NCI-H1092 treated with DMSO at 0.1 percent for 48 hours (cell line): ENCODE results near the gene FUT8.
"Not testable (repeated sequence)": the region's sequence is repeated elsewhere in the genome, so short reads cannot be mapped to it uniquely, and the experiment has no call there.

ENCODE experiments used
- DNase-seq: peaks from one replicate; lab custom pipeline; 2025; lab: John Stamatoyannopoulos, UW

FUT8 gene

GRCh38 chr14:65419593-65420252, 7.2 kb downstream of the FUT8 start:
- DNase-seq, result no peak

- no peak for DNase-seq
These were observed 8.9 kb downstream of the FUT8 start for GRCh38 chr14:65421201-65421981.

- DNase-seq, result no peak
These were observed 9.7 kb downstream of the FUT8 start for GRCh38 chr14:65422088-65422834.

- DNase-seq, result peak; percentile 85
These were observed 11.5 kb downstream of the FUT8 start for GRCh38 chr14:65423982-65424381.

- no peak for DNase-seq
These were observed 12.0 kb downstream of the FUT8 start for GRCh38 chr14:65424531-65424930.

- no peak for DNase-seq
These were observed 13.4 kb downstream of the FUT8 start for GRCh38 chr14:65425885-65426284.

- DNase-seq, result not testable (repeated sequence)
These were observed 14.4 kb downstream of the FUT8 start for GRCh38 chr14:65426902-65427301.

- DNase-seq, result no peak
These were observed 16.2 kb downstream of the FUT8 start for GRCh38 chr14:65428691-65429090.

GRCh38 chr14:65429757-65430156, 17.2 kb downstream of the FUT8 start:
- no peak for DNase-seq

- DNase-seq, result no peak
These were observed 18.7 kb downstream of the FUT8 start for GRCh38 chr14:65431245-65431644.

GRCh38 chr14:65431951-65432350, 19.4 kb downstream of the FUT8 start:
- no peak for DNase-seq

GRCh38 chr14:65432361-65432948, 19.9 kb downstream of the FUT8 start:
- no peak for DNase-seq

- DNase-seq, result no peak
These were observed 20.6 kb downstream of the FUT8 start for GRCh38 chr14:65433157-65433556.

GRCh38 chr14:65433646-65434045, 21.1 kb downstream of the FUT8 start:
- DNase-seq, result no peak

GRCh38 chr14:65434216-65434850, 21.8 kb downstream of the FUT8 start:
- no peak for DNase-seq

- DNase-seq, result no peak
These were observed 25.9 kb downstream of the FUT8 start for GRCh38 chr14:65438266-65438933.

GRCh38 chr14:65439117-65439516, 26.6 kb downstream of the FUT8 start:
- DNase-seq, result no peak

- no peak for DNase-seq
These were observed 27.7 kb downstream of the FUT8 start for GRCh38 chr14:65440230-65440629.

GRCh38 chr14:65444230-65444629, 31.7 kb downstream of the FUT8 start:
- no peak for DNase-seq

GRCh38 chr14:65446159-65446558, 33.6 kb downstream of the FUT8 start:
- DNase-seq, result peak; percentile 11

GRCh38 chr14:65449647-65450046, 37.1 kb downstream of the FUT8 start:
- DNase-seq, result no peak
